Panc1 (cell line): ENCODE data around the gene PCMTD2. TPM values are rescaled to one million over a fixed set of nuclear protein-coding genes. Genes with fewer than 3 reads are reported as not detected.

Experiments
- ATAC-seq: fragments of 200-7000 bp; cut with Tn5 transposase; 2 replicates; pipeline ENCODE4 v1.9.1; 2020; ENCODE audit warnings: mild to moderate bottlenecking, moderate library complexity
- BruUV-seq: library from RNA; stranded (reverse); fragments of 400-500 nt; replicated peaks from 2 replicates; lab custom pipeline; 2021; lab: Mats Ljungman, UMichigan
- CTCF ChIA-PET: fragments of 300-600 bp; sonication (Branson Sonifier 250); formaldehyde crosslinking; loops from one replicate; lab custom pipeline; 2022; ENCODE audit warnings: antibody characterized with exemption; lab: Charles Lee
- POLR2A ChIA-PET: fragments of 300-600 bp; sonication (Branson Sonifier 250); formaldehyde crosslinking; loops from one replicate; lab custom pipeline; 2022; ENCODE audit warnings: antibody characterized with exemption; lab: Charles Lee
- DNase-seq: peaks from one replicate; pipeline ENCODE4 v3.0.0-alpha.2; 2010; ENCODE audit warnings: low read depth, low spot score
- H3K27ac ChIP-seq: 2 replicates; pipeline ENCODE4 v1.5.1; 2011; ENCODE audit warnings: mild to moderate bottlenecking, low read length, inconsistent platforms
- H3K27me3 ChIP-seq: fragments of 200-500 bp; sonication (Bioruptor generic); 2 replicates; pipeline ENCODE4 v1.6.0; 2014; ENCODE audit warnings: low read length, inconsistent platforms; ENCODE audit not compliant: control insufficient read depth, insufficient read depth
- H3K36me3 ChIP-seq: fragments of 200-500 bp; sonication (Bioruptor generic); 2 replicates; pipeline ENCODE4 v1.5.1; 2014; ENCODE audit warnings: inconsistent platforms, mild to moderate bottlenecking, low read length, moderate library complexity; ENCODE audit not compliant: control insufficient read depth, insufficient read depth
- H3K4me1 ChIP-seq: 2 replicates; pipeline ENCODE4 v1.5.1; 2011; ENCODE audit warnings: inconsistent platforms, mild to moderate bottlenecking, low read length, moderate library complexity; ENCODE audit not compliant: control insufficient read depth, insufficient read depth
- H3K4me3 ChIP-seq, 2 experiments: 2 replicates each; pipeline ENCODE4 v1.5.1; 2011 to 2012; ENCODE audit warnings: low read depth in 2 of 2, low read length in 2 of 2, mild to moderate bottlenecking in 2 of 2, inconsistent platforms in 1 of 2, moderate library complexity in 1 of 2
- H3K9me3 ChIP-seq: fragments of 200-500 bp; sonication (Bioruptor generic); 2 replicates; pipeline ENCODE4 v1.5.1; 2014; ENCODE audit warnings: low read depth, mild to moderate bottlenecking, inconsistent platforms, low read length, moderate library complexity; ENCODE audit not compliant: control insufficient read depth, insufficient read depth
- POLR2AphosphoS5 ChIP-seq: IDR thresholded peaks from 2 replicates; pipeline ENCODE4 v1.6.1; 2012; ENCODE audit warnings: mild to moderate bottlenecking, low read depth, low read length, moderate library complexity
- SIN3A ChIP-seq: IDR thresholded peaks from 2 replicates; pipeline ENCODE4 v1.6.1; 2012; ENCODE audit warnings: low read depth, mild to moderate bottlenecking, low read length, moderate library complexity, borderline replicate concordance; ENCODE audit not compliant: insufficient read depth
- TCF7L2 ChIP-seq: IDR thresholded peaks from 2 replicates; pipeline ENCODE4 v1.6.1; 2011; ENCODE audit warnings: mild to moderate bottlenecking, low read depth, low read length, inconsistent platforms
- in situ Hi-C: cut with HindIII; loops from 2 replicates; pipeline ENCODE4 v1.10.0; 2016; ENCODE audit warnings: low sequenced_read_pairs, low pct_unique_long_range_greater_than_20kb
- intact Hi-C: fragments of 100-400 bp; cut with micrococcal nuclease; formaldehyde crosslinking; loops from one replicate; pipeline ENCODE4 v1.10.0; 2022; ENCODE audit not compliant: unreplicated experiment
- total RNA-seq: library from RNA; stranded (reverse); gene quantifications from one replicate; pipeline ENCODE4 v1.2.1, GENCODE V29; 2021; ENCODE audit not compliant: unreplicated experiment
- TF ChIP-seq, protein P1 (sequence below): fragments of 450-650 bp; IDR thresholded peaks from 2 replicates; pipeline ENCODE4 v1.5.1; 2017; ENCODE audit warnings: mild to moderate bottlenecking
- TF ChIP-seq, protein P2 (sequence below), 2 experiments: IDR thresholded peaks; 2 replicates each; pipeline ENCODE4 v1.6.1; 2011 to 2012; ENCODE audit warnings: low read depth in 2 of 2, control low read depth in 1 of 2, low read length in 1 of 2, mild to moderate bottlenecking in 1 of 2, moderate library complexity in 1 of 2; ENCODE audit not compliant: insufficient read depth in 1 of 2

PCMTD2 gene
- total RNA-seq, 1 experiment from 2014 or later: 35.0 TPM

DNA sequence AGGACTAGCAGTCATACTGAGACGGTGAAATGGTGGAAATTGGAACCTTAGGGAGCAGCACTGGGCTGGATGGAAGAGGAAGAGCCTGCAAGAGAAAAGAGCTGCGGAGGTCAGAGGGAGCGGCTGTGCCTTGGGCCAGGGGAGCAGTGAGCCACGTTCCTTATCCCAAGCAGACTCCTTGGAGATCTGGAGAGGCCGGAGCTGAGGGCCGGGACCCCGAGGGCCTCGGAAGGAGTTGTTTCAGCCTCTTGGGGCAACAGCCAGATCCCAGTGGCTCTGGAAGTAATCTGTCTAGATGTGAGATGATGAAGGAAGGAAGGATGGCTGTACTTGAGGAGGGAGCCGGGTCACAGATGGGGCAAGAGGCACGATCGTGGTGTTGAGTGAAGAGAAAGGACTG, 16.1 kb downstream of the PCMTD2 start:
- Histone ChIP-seq H3K36me3 (no peaks in the 10 kb centered on the region), H3K27ac (no peak overlapping the region), H3K4me1 (no peaks in the 10 kb centered on the region), H3K9me3 (no peaks in the 10 kb centered on the region), H3K27me3 (no peaks in the 10 kb centered on the region), H3K4me3 (no peak overlapping the region)
- DNase-seq: no peak
- ATAC-seq: no peak
- in situ Hi-C loops (no loop called here), intact Hi-C loops (no loop called here)
- CTCF ChIA-PET: no interaction called here
- POLR2A ChIA-PET: no interaction called here
- TF ChIP-seq TCF7L2 (no peak), SIN3A (no peak), POLR2AphosphoS5 (no peak)
- TF ChIP-seq, protein P1, sequence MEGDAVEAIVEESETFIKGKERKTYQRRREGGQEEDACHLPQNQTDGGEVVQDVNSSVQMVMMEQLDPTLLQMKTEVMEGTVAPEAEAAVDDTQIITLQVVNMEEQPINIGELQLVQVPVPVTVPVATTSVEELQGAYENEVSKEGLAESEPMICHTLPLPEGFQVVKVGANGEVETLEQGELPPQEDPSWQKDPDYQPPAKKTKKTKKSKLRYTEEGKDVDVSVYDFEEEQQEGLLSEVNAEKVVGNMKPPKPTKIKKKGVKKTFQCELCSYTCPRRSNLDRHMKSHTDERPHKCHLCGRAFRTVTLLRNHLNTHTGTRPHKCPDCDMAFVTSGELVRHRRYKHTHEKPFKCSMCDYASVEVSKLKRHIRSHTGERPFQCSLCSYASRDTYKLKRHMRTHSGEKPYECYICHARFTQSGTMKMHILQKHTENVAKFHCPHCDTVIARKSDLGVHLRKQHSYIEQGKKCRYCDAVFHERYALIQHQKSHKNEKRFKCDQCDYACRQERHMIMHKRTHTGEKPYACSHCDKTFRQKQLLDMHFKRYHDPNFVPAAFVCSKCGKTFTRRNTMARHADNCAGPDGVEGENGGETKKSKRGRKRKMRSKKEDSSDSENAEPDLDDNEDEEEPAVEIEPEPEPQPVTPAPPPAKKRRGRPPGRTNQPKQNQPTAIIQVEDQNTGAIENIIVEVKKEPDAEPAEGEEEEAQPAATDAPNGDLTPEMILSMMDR: no peak
- TF ChIP-seq, protein P2, sequence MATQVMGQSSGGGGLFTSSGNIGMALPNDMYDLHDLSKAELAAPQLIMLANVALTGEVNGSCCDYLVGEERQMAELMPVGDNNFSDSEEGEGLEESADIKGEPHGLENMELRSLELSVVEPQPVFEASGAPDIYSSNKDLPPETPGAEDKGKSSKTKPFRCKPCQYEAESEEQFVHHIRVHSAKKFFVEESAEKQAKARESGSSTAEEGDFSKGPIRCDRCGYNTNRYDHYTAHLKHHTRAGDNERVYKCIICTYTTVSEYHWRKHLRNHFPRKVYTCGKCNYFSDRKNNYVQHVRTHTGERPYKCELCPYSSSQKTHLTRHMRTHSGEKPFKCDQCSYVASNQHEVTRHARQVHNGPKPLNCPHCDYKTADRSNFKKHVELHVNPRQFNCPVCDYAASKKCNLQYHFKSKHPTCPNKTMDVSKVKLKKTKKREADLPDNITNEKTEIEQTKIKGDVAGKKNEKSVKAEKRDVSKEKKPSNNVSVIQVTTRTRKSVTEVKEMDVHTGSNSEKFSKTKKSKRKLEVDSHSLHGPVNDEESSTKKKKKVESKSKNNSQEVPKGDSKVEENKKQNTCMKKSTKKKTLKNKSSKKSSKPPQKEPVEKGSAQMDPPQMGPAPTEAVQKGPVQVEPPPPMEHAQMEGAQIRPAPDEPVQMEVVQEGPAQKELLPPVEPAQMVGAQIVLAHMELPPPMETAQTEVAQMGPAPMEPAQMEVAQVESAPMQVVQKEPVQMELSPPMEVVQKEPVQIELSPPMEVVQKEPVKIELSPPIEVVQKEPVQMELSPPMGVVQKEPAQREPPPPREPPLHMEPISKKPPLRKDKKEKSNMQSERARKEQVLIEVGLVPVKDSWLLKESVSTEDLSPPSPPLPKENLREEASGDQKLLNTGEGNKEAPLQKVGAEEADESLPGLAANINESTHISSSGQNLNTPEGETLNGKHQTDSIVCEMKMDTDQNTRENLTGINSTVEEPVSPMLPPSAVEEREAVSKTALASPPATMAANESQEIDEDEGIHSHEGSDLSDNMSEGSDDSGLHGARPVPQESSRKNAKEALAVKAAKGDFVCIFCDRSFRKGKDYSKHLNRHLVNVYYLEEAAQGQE (IDR thresholded peaks at IDR 0.05; ENCODE audit: insufficient read depth in 1 of 2, low read depth in 2 of 2, low read length in 1 of 2): no peak
- no TSS peak for BruUV-seq

DNA sequence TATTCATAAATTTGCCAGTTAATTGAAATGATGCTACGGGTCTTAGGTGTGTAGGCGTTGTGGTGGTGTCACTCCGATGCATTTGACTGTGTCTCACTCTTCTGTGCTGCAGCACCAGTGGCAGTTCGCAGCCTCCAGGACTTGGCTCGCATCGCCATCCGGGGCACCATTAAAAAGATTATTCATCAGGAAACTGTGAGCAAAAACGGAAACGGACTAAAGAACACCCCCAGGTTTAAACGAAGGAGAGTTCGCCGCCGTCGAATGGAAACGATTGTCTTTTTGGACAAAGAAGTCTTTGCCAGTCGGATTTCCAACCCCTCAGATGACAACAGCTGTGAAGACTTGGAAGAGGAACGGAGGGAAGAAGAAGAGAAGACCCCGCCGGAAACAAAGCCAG, 17.6 kb downstream of the PCMTD2 start:
- TF ChIP-seq SIN3A (no peak), POLR2AphosphoS5 (no peak), TCF7L2 (no peak)
- TF ChIP-seq, protein P1: no peak
- TF ChIP-seq, protein P2 (IDR thresholded peaks at IDR 0.05; ENCODE audit: insufficient read depth in 1 of 2, low read depth in 2 of 2, low read length in 1 of 2): no peak
- ChIA-PET CTCF (no interaction called here), POLR2A (no interaction called here)
- no peaks in the 10 kb centered on the region for H3K36me3 ChIP-seq
- ATAC-seq: no peak
- H3K9me3 ChIP-seq: no peaks in the 10 kb centered on the region
- H3K27me3 ChIP-seq: no peaks in the 10 kb centered on the region
- H3K27ac ChIP-seq: no peak overlapping the region
- H3K4me3 ChIP-seq: no peak overlapping the region
- no peak for DNase-seq
- no peaks in the 10 kb centered on the region for H3K4me1 ChIP-seq
- in situ Hi-C loops (no loop called here), intact Hi-C loops (no loop called here)
- no TSS peak for BruUV-seq
